Inferior parietal cortex (tissue), 1 donor: ENCODE results near the gene MTCL1.

Experiments
- DNase-seq: peaks from one replicate; pipeline ENCODE4 v3.0.0-alpha.2; 2016; ENCODE audit errors: extremely low spot score

Gene MTCL1

GRCh38 chr18:8831531-8831930, 126.2 kb downstream of the MTCL1 start:
- no peak for DNase-seq

GRCh38 chr18:8833480-8833879, 128.1 kb downstream of the MTCL1 start:
- no peak for DNase-seq

- DNase-seq = no peak
Measured at GRCh38 chr18:8834881-8835280, 129.5 kb downstream of the MTCL1 start.

GRCh38 chr18:8835521-8835953, 130.2 kb downstream of the MTCL1 start:
- DNase-seq = no peak

- DNase-seq = no peak
Measured at GRCh38 chr18:8839281-8839680, 133.9 kb downstream of the MTCL1 start.

GRCh38 chr18:8841781-8842485, 136.6 kb downstream of the MTCL1 start:
- DNase-seq = no peak

GRCh38 chr18:8842506-8842905, 137.2 kb downstream of the MTCL1 start:
- DNase-seq = no peak

- no peak for DNase-seq
Measured at GRCh38 chr18:8843005-8843404, 137.6 kb downstream of the MTCL1 start.

- no peak for DNase-seq
Measured at GRCh38 chr18:8844721-8845148, 139.4 kb downstream of the MTCL1 start.

GRCh38 chr18:8845506-8845905, 140.2 kb downstream of the MTCL1 start:
- DNase-seq = no peak

GRCh38 chr18:8847066-8847755, 141.9 kb downstream of the MTCL1 start:
- no peak for DNase-seq

- no peak for DNase-seq
Measured at GRCh38 chr18:8847900-8848299, 142.5 kb downstream of the MTCL1 start.

GRCh38 chr18:8848541-8848940, 143.2 kb downstream of the MTCL1 start:
- no peak for DNase-seq

- DNase-seq = no peak
Measured at GRCh38 chr18:8849696-8850095, 144.3 kb downstream of the MTCL1 start.

GRCh38 chr18:8851659-8852058, 146.3 kb downstream of the MTCL1 start:
- DNase-seq = no peak

- no peak for DNase-seq
Measured at GRCh38 chr18:8854550-8854949, 149.2 kb downstream of the MTCL1 start.

GRCh38 chr18:8854962-8855361, 149.6 kb downstream of the MTCL1 start:
- DNase-seq = no peak

GRCh38 chr18:8856212-8856611, 150.9 kb downstream of the MTCL1 start:
- DNase-seq = no peak

- DNase-seq = no peak
Measured at GRCh38 chr18:8856769-8857393, 151.5 kb downstream of the MTCL1 start.

GRCh38 chr18:8857806-8858205, 152.4 kb downstream of the MTCL1 start:
- DNase-seq = no peak

GRCh38 chr18:8858888-8859511, 153.6 kb downstream of the MTCL1 start:
- DNase-seq = no peak

- DNase-seq = no peak
Measured at GRCh38 chr18:8860845-8861642, 155.7 kb downstream of the MTCL1 start.
